ENCODE data around the gene FMNL2. TPM values are rescaled to one million over a fixed set of nuclear protein-coding genes. Genes with fewer than 3 reads are reported as not detected.

The FMNL2 gene
- total RNA-seq, 1 experiment from 2014 or later, result 29.0 TPM

GRCh38 chr2:152632736-152633135 is 297.8 kb downstream of the FMNL2 start:
- Histone ChIP-seq H4K20me1 (ENCODE audit: insufficient read depth) (no peaks in the 10 kb centered on the region), H3K9me2 (ENCODE audit: insufficient read depth) (no peaks in the 10 kb centered on the region), H3K4me1 (replicated peaks; ENCODE audit: insufficient read depth) (no peaks in the 10 kb centered on the region), H3K27me3 (ENCODE audit: insufficient read depth, low read depth) (no peaks in the 10 kb centered on the region), H3K79me2 (ENCODE audit: low read depth) (no peaks in the 10 kb centered on the region), H3F3A (ENCODE audit: insufficient read depth, low read depth) (peaks cover 4% of the 10 kb centered on the region; the same call in 1 of the 2 replicates), H3K4me3 (no peak overlapping the region), H3K9me3 (ENCODE audit: insufficient read depth, low read depth) (no peaks in the 10 kb centered on the region), H3K36me3 (ENCODE audit: low read depth) (peaks cover 14% of the 10 kb centered on the region; the same call in 1 of the 2 replicates), H2AFZ (no peak overlapping the region), H3K4me2 (no peak overlapping the region), H3K27ac (no peak overlapping the region)
- no TSS peak for BruUV-seq (replicated peaks)
- intact Hi-C loops (cut with micrococcal nuclease; ENCODE audit: unreplicated experiment), result no loop called here
- TF ChIP-seq EZH2 (IDR thresholded peaks at IDR 0.05; ENCODE audit: low read depth) (no peak), CTCF (conservative IDR thresholded peaks at IDR 0.05) (no peak)
- POLR2A ChIA-PET (ENCODE audit: unreplicated experiment), result no interaction called here
- CTCF ChIA-PET, result no interaction called here
- no peak for DNase-seq

GRCh38 chr2:152635635-152636298 is 300.8 kb downstream of the FMNL2 start:
- H3K4me3 ChIP-seq, result no peak overlapping the region
- intact Hi-C loops (cut with micrococcal nuclease; ENCODE audit: unreplicated experiment), result loop anchor here (1.0 to 5.0 kb wide), 3 partner anchors 445 to 593 kb away; no protein-coding TSS in a partner anchor
- H3F3A ChIP-seq (ENCODE audit: insufficient read depth, low read depth), result peaks cover 4% of the 10 kb centered on the region; the same call in 1 of the 2 replicates
- H3K4me1 ChIP-seq (replicated peaks; ENCODE audit: insufficient read depth), result no peaks in the 10 kb centered on the region
- CTCF ChIA-PET, result interaction anchor here (0.6 to 0.9 kb wide), 4 partner anchors 9 to 460 kb away, joined by 3 to 5 read pairs (median 4); partner anchors contain the start of gene STAM2
- POLR2A ChIA-PET (ENCODE audit: unreplicated experiment), result interaction anchor here (0.6 to 0.7 kb wide), 3 partner anchors 11 to 460 kb away, joined by 3 to 5 read pairs (median 4); partner anchors contain the start of gene STAM2
- H3K27me3 ChIP-seq (ENCODE audit: insufficient read depth, low read depth), result no peaks in the 10 kb centered on the region
- no peak for TF ChIP-seq EZH2 (IDR thresholded peaks at IDR 0.05; ENCODE audit: low read depth)
- TF ChIP-seq CTCF (conservative IDR thresholded peaks at IDR 0.05), result peak; percentile 93
- H3K9me3 ChIP-seq (ENCODE audit: insufficient read depth, low read depth), result no peaks in the 10 kb centered on the region
- H4K20me1 ChIP-seq (ENCODE audit: insufficient read depth), result no peaks in the 10 kb centered on the region
- H3K27ac ChIP-seq, result no peak overlapping the region
- BruUV-seq (replicated peaks), result no TSS peak
- DNase-seq, result peak in 1 of 2 experiments; percentile 46
- 0 out of 2 replicates have a peak, but pooled peaks cover 2% of the 10 kb centered on the region for H3K36me3 ChIP-seq (ENCODE audit: low read depth)
- H3K79me2 ChIP-seq (ENCODE audit: low read depth), result no peaks in the 10 kb centered on the region
- H2AFZ ChIP-seq, result no peak overlapping the region
- H3K4me2 ChIP-seq, result no peak overlapping the region
- H3K9me2 ChIP-seq (ENCODE audit: insufficient read depth), result no peaks in the 10 kb centered on the region

GRCh38 chr2:152637251-152637650 is 302.3 kb downstream of the FMNL2 start:
- H3K79me2 ChIP-seq (ENCODE audit: low read depth), result no peaks in the 10 kb centered on the region
- H2AFZ ChIP-seq, result no peak overlapping the region

More at GRCh38 chr2:152637251-152637650, 302.3 kb downstream of the FMNL2 start:
- Histone ChIP-seq H3K27ac (no peak overlapping the region), H3K9me3 (ENCODE audit: insufficient read depth, low read depth) (no peaks in the 10 kb centered on the region), H3K27me3 (ENCODE audit: insufficient read depth, low read depth) (no peaks in the 10 kb centered on the region), H3K9me2 (ENCODE audit: insufficient read depth) (no peaks in the 10 kb centered on the region), H3K4me3 (no peak overlapping the region), H4K20me1 (ENCODE audit: insufficient read depth) (no peaks in the 10 kb centered on the region), H3K4me2 (no peak overlapping the region), H3K4me1 (replicated peaks; ENCODE audit: insufficient read depth) (no peaks in the 10 kb centered on the region), H3K36me3 (ENCODE audit: low read depth) (0 out of 2 replicates have a peak, but pooled peaks cover 2% of the 10 kb centered on the region), H3F3A (ENCODE audit: insufficient read depth, low read depth) (peaks cover 4% of the 10 kb centered on the region; the same call in 1 of the 2 replicates)
- ChIA-PET POLR2A (ENCODE audit: unreplicated experiment) (no interaction called here), CTCF (no interaction called here)
- no TSS peak for BruUV-seq (replicated peaks)
- no peak for DNase-seq
- no peak for TF ChIP-seq CTCF (conservative IDR thresholded peaks at IDR 0.05)
- TF ChIP-seq EZH2 (IDR thresholded peaks at IDR 0.05; ENCODE audit: low read depth), result no peak
- intact Hi-C loops (cut with micrococcal nuclease; ENCODE audit: unreplicated experiment), result loop anchor here (5.0 kb wide), 1 partner anchor 595 kb away; no protein-coding TSS in a partner anchor

Measured in PC-9 (cell line).